Measurements from ENCODE around the gene TUG1. TPM values are rescaled to one million over a fixed set of nuclear protein-coding genes. Genes with fewer than 3 reads are reported as not detected.

Gene TUG1
- total RNA-seq, 1 donor, result 82.0 TPM

GRCh38 chr22:31019191-31019930 is 50.3 kb downstream of the TUG1 start:
- Histone ChIP-seq H3K9me3 (ENCODE audit: low read depth, low read length) (no peaks in the 10 kb centered on the region), H3K4me3 (ENCODE audit: low read length) (no peak overlapping the region), H3K4me1 (ENCODE audit: insufficient read depth, low read length) (no peaks in the 10 kb centered on the region), H3K27me3 (ENCODE audit: insufficient read depth, low read length) (no peaks in the 10 kb centered on the region)

GRCh38 chr22:31020334-31020733 is 51.3 kb downstream of the TUG1 start:
- no peaks in the 10 kb centered on the region for H3K27me3 ChIP-seq (ENCODE audit: insufficient read depth, low read length)
- no peak overlapping the region for H3K4me3 ChIP-seq (ENCODE audit: low read length)
- no peaks in the 10 kb centered on the region for H3K4me1 ChIP-seq (ENCODE audit: insufficient read depth, low read length)
- no peaks in the 10 kb centered on the region for H3K9me3 ChIP-seq (ENCODE audit: low read depth, low read length)

DNA sequence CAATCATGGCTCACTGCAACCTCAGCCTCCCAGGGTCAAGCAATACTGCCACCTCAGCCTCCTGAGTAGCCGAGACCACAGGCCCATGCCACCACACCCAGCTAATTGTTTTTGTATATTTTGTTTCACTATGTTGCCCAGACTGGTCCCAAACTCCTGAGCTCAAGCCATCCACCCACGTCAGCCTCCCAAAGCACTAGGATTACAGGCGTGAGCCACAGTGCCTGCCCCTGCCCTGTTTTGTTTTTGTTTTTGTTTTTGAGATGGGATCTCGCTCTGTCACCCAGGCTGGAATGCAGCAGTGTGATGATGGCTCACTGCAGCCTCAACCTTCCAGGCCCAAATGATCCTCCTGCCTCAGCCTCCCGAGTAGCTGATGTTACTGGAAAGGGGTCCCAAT is 53.5 kb downstream of the TUG1 start:
- H3K27me3 ChIP-seq (ENCODE audit: insufficient read depth, low read length), result no peaks in the 10 kb centered on the region
- H3K4me3 ChIP-seq (ENCODE audit: low read length), result no peak overlapping the region
- H3K4me1 ChIP-seq (ENCODE audit: insufficient read depth, low read length), result no peaks in the 10 kb centered on the region
- H3K9me3 ChIP-seq (ENCODE audit: low read depth, low read length), result no peaks in the 10 kb centered on the region

Other genes starting within 250 kb of the TUG1 start
- 12.9 TPM for gene MORC2, start 491 bp upstream of the TUG1 start, total RNA-seq
- 2.8 TPM for gene SMTN, start 112.1 kb downstream of the TUG1 start, total RNA-seq
- gene SELENOM, start 138.3 kb downstream of the TUG1 start, total RNA-seq, result 14.6 TPM
- not detected for gene INPP5J, start 153.7 kb downstream of the TUG1 start, total RNA-seq
- not detected for gene PLA2G3, start 171.2 kb downstream of the TUG1 start, total RNA-seq
- gene RNF185, start 190.9 kb downstream of the TUG1 start, total RNA-seq, result 15.0 TPM
- 19.7 TPM for gene LIMK2, start 243.0 kb downstream of the TUG1 start, total RNA-seq